Upper lobe of right lung (tissue), 1 donor: Measurements from ENCODE around the gene GLB1L2. TPM values are rescaled to one million over a fixed set of nuclear protein-coding genes. Genes with fewer than 3 reads are reported as not detected.

Experiments
- ATAC-seq: fragments of 200-7000 bp; cut with Tn5 transposase; one replicate; pipeline ENCODE4 v1.9.1; 2020; ENCODE audit warnings: mild to moderate bottlenecking, moderate library complexity
- DNase-seq: peaks from one replicate; pipeline ENCODE4 v3.0.0-alpha.2; 2020
- H3K27ac ChIP-seq: fragments of 200-600 bp; one replicate; pipeline ENCODE4 v1.8.0; 2022
- H3K27me3 ChIP-seq: fragments of 200-600 bp; one replicate; pipeline ENCODE4 v1.8.0; 2022; ENCODE audit warnings: mild to moderate bottlenecking
- H3K36me3 ChIP-seq: fragments of 200-600 bp; one replicate; pipeline ENCODE4 v1.8.0; 2022
- H3K4me1 ChIP-seq: fragments of 200-600 bp; one replicate; pipeline ENCODE4 v1.8.0; 2022
- H3K4me3 ChIP-seq: fragments of 200-600 bp; one replicate; pipeline ENCODE4 v1.8.0; 2022; ENCODE audit warnings: mild to moderate bottlenecking
- H3K9me3 ChIP-seq: fragments of 200-600 bp; one replicate; pipeline ENCODE4 v1.8.0; 2022
- CTCF ChIP-seq: fragments of 200-600 bp; IDR thresholded peaks from one replicate; pipeline ENCODE4 v1.8.0; 2022; ENCODE audit warnings: antibody characterized with exemption
- intact Hi-C: fragments of 100-400 bp; cut with DNase I; formaldehyde crosslinking; loops from one replicate; pipeline ENCODE4 v1.11.0; 2022
- total RNA-seq: library from RNA; stranded (reverse); fragmentation: NEBNext Ultra II Directional; extraction: Animal tissue kit (Norgen Biotek cat#: 25700); gene quantifications from one replicate; pipeline ENCODE4 v1.2.1, GENCODE V29; 2021
- donor health status: DM: no; HTN: yes; CAD: no; lungs with severe emphysema.

The GLB1L2 gene
- total RNA-seq, 1 donor from 2014 or later = 4.9 TPM

GRCh38 chr11:134365011-134365925, 33.5 kb downstream of the GLB1L2 start:
- H3K27me3 ChIP-seq = no peaks in the 10 kb centered on the region
- DNase-seq (peak; percentile 59), ATAC-seq (no peak)
- no peaks in the 10 kb centered on the region for H3K36me3 ChIP-seq
- H3K4me3 ChIP-seq = no peak overlapping the region
- no peak overlapping the region for H3K27ac ChIP-seq
- no peaks in the 10 kb centered on the region for H3K9me3 ChIP-seq
- H3K4me1 ChIP-seq = no peaks in the 10 kb centered on the region
- intact Hi-C loops = no loop called here
- TF ChIP-seq CTCF = no peak

GRCh38 chr11:134366254-134366653, 34.5 kb downstream of the GLB1L2 start:
- ATAC-seq (no peak), DNase-seq (no peak)
- Histone ChIP-seq H3K27ac (no peak overlapping the region), H3K36me3 (no peaks in the 10 kb centered on the region), H3K4me1 (no peaks in the 10 kb centered on the region), H3K27me3 (no peaks in the 10 kb centered on the region), H3K9me3 (no peaks in the 10 kb centered on the region), H3K4me3 (no peak overlapping the region)
- TF ChIP-seq CTCF = no peak
- intact Hi-C loops = no loop called here

GRCh38 chr11:134367781-134368180, 36.0 kb downstream of the GLB1L2 start:
- intact Hi-C loops = no loop called here
- H3K27me3 ChIP-seq = no peaks in the 10 kb centered on the region
- H3K9me3 ChIP-seq = no peaks in the 10 kb centered on the region
- peak; percentile 52 for DNase-seq
- ATAC-seq = no peak
- no peak for TF ChIP-seq CTCF
- H3K4me1 ChIP-seq = no peaks in the 10 kb centered on the region
- no peak overlapping the region for H3K4me3 ChIP-seq
- H3K27ac ChIP-seq = no peak overlapping the region
- H3K36me3 ChIP-seq = no peaks in the 10 kb centered on the region

GRCh38 chr11:134369656-134370525, 38.1 kb downstream of the GLB1L2 start:
- H3K9me3 ChIP-seq = no peaks in the 10 kb centered on the region
- no peak overlapping the region for H3K4me3 ChIP-seq
- H3K27me3 ChIP-seq = no peaks in the 10 kb centered on the region
- no peak for TF ChIP-seq CTCF
- H3K36me3 ChIP-seq = no peaks in the 10 kb centered on the region
- DNase-seq (peak; percentile 63), ATAC-seq (no peak)
- intact Hi-C loops = no loop called here
- no peak overlapping the region for H3K27ac ChIP-seq
- H3K4me1 ChIP-seq = no peaks in the 10 kb centered on the region

GRCh38 chr11:134370526-134371435, 39.0 kb downstream of the GLB1L2 start:
- no peak for ATAC-seq
- TF ChIP-seq CTCF = no peak

More at GRCh38 chr11:134370526-134371435, 39.0 kb downstream of the GLB1L2 start:
- Histone ChIP-seq H3K27ac (no peak overlapping the region), H3K9me3 (no peaks in the 10 kb centered on the region), H3K4me1 (no peaks in the 10 kb centered on the region), H3K27me3 (no peaks in the 10 kb centered on the region), H3K4me3 (no peak overlapping the region), H3K36me3 (no peaks in the 10 kb centered on the region)
- peak; percentile 34 for DNase-seq
- intact Hi-C loops = no loop called here
